ENCODE data around the gene ALDH3A2.

Gene ALDH3A2

GRCh38 chr17:19703106-19703827 is 54.7 kb downstream of the ALDH3A2 start:
- H3K4me3 ChIP-seq (ENCODE audit: low read length), result no peak overlapping the region

GRCh38 chr17:19703828-19704613 is 55.5 kb downstream of the ALDH3A2 start:
- H3K4me3 ChIP-seq (ENCODE audit: low read length), result no peak overlapping the region
- no peak for TF ChIP-seq CTCF (conservative IDR thresholded peaks at IDR 0.05; ENCODE audit: low read depth, low read length)
- no peak for DNase-seq (ENCODE audit: low read depth)

More at GRCh38 chr17:19703106-19703827, 54.7 kb downstream of the ALDH3A2 start:
- TF ChIP-seq CTCF (conservative IDR thresholded peaks at IDR 0.05; ENCODE audit: low read depth, low read length), result no peak
- no peak for DNase-seq (ENCODE audit: low read depth)

- no peak for DNase-seq (ENCODE audit: low read depth)
- TF ChIP-seq CTCF (conservative IDR thresholded peaks at IDR 0.05; ENCODE audit: low read depth, low read length), result no peak
- H3K4me3 ChIP-seq (ENCODE audit: low read length), result no peak overlapping the region
Observed at GRCh38 chr17:19705201-19705600, 56.6 kb downstream of the ALDH3A2 start.

GRCh38 chr17:19705771-19706770 is 57.5 kb downstream of the ALDH3A2 start:
- no peak overlapping the region for H3K4me3 ChIP-seq (ENCODE audit: low read length)
- no peak for DNase-seq (ENCODE audit: low read depth)
- TF ChIP-seq CTCF (conservative IDR thresholded peaks at IDR 0.05; ENCODE audit: low read depth, low read length), result no peak

- no peak overlapping the region for H3K4me3 ChIP-seq (ENCODE audit: low read length)
- TF ChIP-seq CTCF (conservative IDR thresholded peaks at IDR 0.05; ENCODE audit: low read depth, low read length), result no peak
- DNase-seq (ENCODE audit: low read depth), result no peak
Observed at GRCh38 chr17:19706791-19707727, 58.5 kb downstream of the ALDH3A2 start.

GRCh38 chr17:19707728-19708221 is 59.2 kb downstream of the ALDH3A2 start:
- TF ChIP-seq CTCF (conservative IDR thresholded peaks at IDR 0.05; ENCODE audit: low read depth, low read length), result no peak
- H3K4me3 ChIP-seq (ENCODE audit: low read length), result no peak overlapping the region
- no peak for DNase-seq (ENCODE audit: low read depth)
